ENCODE data around the gene MAPK13. TPM values are rescaled to one million over a fixed set of nuclear protein-coding genes. Genes with fewer than 3 reads are reported as not detected.

The MAPK13 gene
- total RNA-seq, 1 donor from 2014 or later, result 0.32 TPM

DNA sequence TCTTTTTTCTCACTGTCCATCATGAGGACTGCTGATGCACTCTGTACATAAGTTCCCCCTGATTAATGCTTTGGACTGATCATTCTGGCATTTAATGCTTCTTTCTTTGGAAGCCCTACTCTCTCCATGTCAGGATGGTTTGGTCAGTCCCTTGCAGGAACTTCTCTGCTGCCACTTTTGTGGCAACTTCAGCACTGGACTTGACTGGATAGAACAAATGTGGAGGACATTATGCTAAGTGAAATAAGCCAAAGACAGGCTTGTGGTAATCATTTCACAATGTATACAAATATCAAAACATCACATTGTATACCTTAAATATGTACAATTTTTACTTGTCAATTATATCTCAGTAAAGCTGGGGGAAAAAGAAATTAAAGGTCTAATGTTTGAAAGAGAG lies 54.0 kb downstream of the MAPK13 start:
- ATAC-seq (ENCODE audit: poor library complexity) (no peak), DNase-seq (no peak)
- intact Hi-C loops (cut with DNase I), result no loop called here

DNA sequence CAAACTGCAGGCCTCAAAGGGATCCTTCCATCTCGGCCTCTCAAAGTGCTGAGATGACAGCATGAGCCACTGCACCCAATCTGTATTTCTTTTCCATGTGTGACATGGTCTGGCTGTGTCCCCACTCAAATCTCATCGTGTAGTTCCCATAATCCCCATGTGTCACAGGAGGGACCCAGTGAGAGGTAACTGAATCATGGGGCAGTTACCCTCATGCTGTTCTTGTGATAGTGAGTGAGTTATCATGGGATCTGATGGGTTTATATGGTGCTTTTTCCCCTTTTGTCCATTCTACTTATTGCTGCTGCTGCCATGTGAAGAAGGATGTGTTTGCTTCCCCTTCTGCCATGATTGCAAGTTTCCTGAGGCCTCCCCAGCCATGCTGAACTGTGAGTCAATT lies 55.9 kb downstream of the MAPK13 start:
- DNase-seq (no peak), ATAC-seq (ENCODE audit: poor library complexity) (no peak)
- intact Hi-C loops (cut with DNase I), result no loop called here

DNA sequence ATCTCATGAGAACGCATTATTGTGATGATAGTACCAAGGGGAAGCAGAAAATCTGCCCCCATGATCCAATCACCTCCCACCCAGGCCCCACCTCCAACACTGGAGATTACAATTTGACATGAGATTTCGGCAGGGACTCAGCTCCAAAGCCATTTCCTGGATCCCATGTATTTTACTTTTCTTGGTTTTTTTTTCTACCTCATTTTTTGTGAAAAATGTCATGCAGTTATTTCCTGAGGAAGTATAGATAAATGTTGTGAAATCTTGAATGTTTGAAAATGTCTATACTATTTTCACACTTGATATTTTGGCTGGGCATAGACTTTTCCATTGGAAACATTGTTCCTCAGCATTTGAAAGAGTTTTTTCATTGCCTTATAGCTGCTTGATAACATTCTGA lies 57.1 kb downstream of the MAPK13 start:
- DNase-seq (no peak), ATAC-seq (ENCODE audit: poor library complexity) (no peak)
- intact Hi-C loops (cut with DNase I), result no loop called here

Other genes with a start within 250 kb of the MAPK13 start
- gene SRPK1, start 209.4 kb upstream of the MAPK13 start, total RNA-seq, result 22.1 TPM
- not detected for gene SLC26A8, start 105.9 kb upstream of the MAPK13 start, total RNA-seq
- gene MAPK14, start 102.7 kb upstream of the MAPK13 start, total RNA-seq, result 29.3 TPM
- 17.8 TPM for gene BRPF3, start 66.2 kb downstream of the MAPK13 start, total RNA-seq
- gene PNPLA1, start 139.5 kb downstream of the MAPK13 start, total RNA-seq, result not detected
- not detected for gene BNIP5, start 206.4 kb downstream of the MAPK13 start, total RNA-seq